ENCODE results near the gene TP73.

Gene TP73

GRCh38 chr1:3711780-3712451 lies 59.6 kb downstream of the TP73 start:
- no peak for TF ChIP-seq CTCF (IDR thresholded peaks at IDR 0.05; ENCODE audit: borderline replicate concordance, control extremely low read depth, extremely low read depth, insufficient read depth, missing control alignments)
- DNase-seq (ENCODE audit: low spot score), result no peak
- in situ Hi-C loops (cut with MboI; ENCODE audit: low sequenced_read_pairs, unreplicated experiment), result no loop called here

- no peak for DNase-seq (ENCODE audit: low spot score)
- in situ Hi-C loops (cut with MboI; ENCODE audit: low sequenced_read_pairs, unreplicated experiment), result no loop called here
- no peak for TF ChIP-seq CTCF (IDR thresholded peaks at IDR 0.05; ENCODE audit: borderline replicate concordance, control extremely low read depth, extremely low read depth, insufficient read depth, missing control alignments)
These were observed 60.5 kb downstream of the TP73 start for GRCh38 chr1:3712573-3713535.

GRCh38 chr1:3713840-3714239 lies 61.5 kb downstream of the TP73 start:
- no peak for DNase-seq (ENCODE audit: low spot score)
- in situ Hi-C loops (cut with MboI; ENCODE audit: low sequenced_read_pairs, unreplicated experiment), result no loop called here
- TF ChIP-seq CTCF (IDR thresholded peaks at IDR 0.05; ENCODE audit: borderline replicate concordance, control extremely low read depth, extremely low read depth, insufficient read depth, missing control alignments), result no peak

- no peak for TF ChIP-seq CTCF (IDR thresholded peaks at IDR 0.05; ENCODE audit: borderline replicate concordance, control extremely low read depth, extremely low read depth, insufficient read depth, missing control alignments)
- in situ Hi-C loops (cut with MboI; ENCODE audit: low sequenced_read_pairs, unreplicated experiment), result no loop called here
- no peak for DNase-seq (ENCODE audit: low spot score)
These were observed 62.0 kb downstream of the TP73 start for GRCh38 chr1:3714284-3714741.

- no peak for TF ChIP-seq CTCF (IDR thresholded peaks at IDR 0.05; ENCODE audit: borderline replicate concordance, control extremely low read depth, extremely low read depth, insufficient read depth, missing control alignments)
- no peak for DNase-seq (ENCODE audit: low spot score)
- in situ Hi-C loops (cut with MboI; ENCODE audit: low sequenced_read_pairs, unreplicated experiment), result no loop called here
These were observed 62.5 kb downstream of the TP73 start for GRCh38 chr1:3714814-3715213.

- TF ChIP-seq CTCF (IDR thresholded peaks at IDR 0.05; ENCODE audit: borderline replicate concordance, control extremely low read depth, extremely low read depth, insufficient read depth, missing control alignments), result no peak
- DNase-seq (ENCODE audit: low spot score), result no peak
- in situ Hi-C loops (cut with MboI; ENCODE audit: low sequenced_read_pairs, unreplicated experiment), result no loop called here
These were observed 64.0 kb downstream of the TP73 start for GRCh38 chr1:3716351-3716750.

All from GM13976 (cell line).